Fibroblast of lung (primary cell): Measurements from ENCODE around the gene SGCD.

Source experiments
- CTCF ChIP-seq, 2 donors: IDR thresholded peaks in 1 of 2; conservative IDR thresholded peaks in 1 of 2; 1 replicate in 1 of 2; 2 replicates in 1 of 2; pipeline ENCODE4 v1.5.1; 2011 to 2012; ENCODE audit warnings: low read length in 2 of 2, control low read depth in 1 of 2, inconsistent platforms in 1 of 2, low read depth in 1 of 2, mild to moderate bottlenecking in 1 of 2
- EZH2 ChIP-seq: IDR thresholded peaks from 2 replicates; pipeline ENCODE4 v1.5.1; 2012; ENCODE audit warnings: low read length, control low read depth, mild to moderate bottlenecking; ENCODE audit errors: missing control alignments

DNA sequence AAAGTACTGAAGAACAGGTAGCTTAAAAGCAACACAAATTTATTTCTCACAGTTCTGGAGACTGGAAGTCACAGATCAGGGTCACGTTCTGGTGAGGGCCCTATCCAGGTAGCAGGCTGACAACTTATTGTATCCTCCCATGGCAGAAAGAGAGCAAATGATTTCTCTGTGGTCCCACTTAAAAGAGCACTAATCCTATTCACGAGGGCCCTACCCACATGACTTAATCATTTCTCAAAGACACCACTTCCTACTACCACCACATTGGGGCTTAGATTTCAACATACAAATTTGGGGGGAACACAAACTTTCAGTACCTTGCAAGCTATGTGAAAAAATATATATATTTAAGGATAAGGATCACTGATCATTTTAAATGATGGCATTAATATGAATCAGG is 447.3 kb downstream of the SGCD start:
- no peak for TF ChIP-seq CTCF (conservative IDR thresholded peaks at IDR 0.05 in 1 of 2, IDR thresholded peaks at IDR 0.05 in 1 of 2; ENCODE audit: low read depth in 1 of 2, low read length in 2 of 2)
- no peak for TF ChIP-seq EZH2
